GM19463 (cell line): ENCODE data around the gene WDR59.

ENCODE experiments used
- ATAC-seq: cut with Tn5 transposase; IDR thresholded peaks from one replicate; pipeline ENCODE4 v1.9.1; 2021; ENCODE audit warnings: mild to moderate bottlenecking, moderate library complexity; ENCODE audit not compliant: unreplicated experiment

The WDR59 gene

GRCh38 chr16:74984194-74984528 lies 762 bp downstream of the WDR59 start:
- ATAC-seq: no peak

- no peak for ATAC-seq
These were observed 2.7 kb downstream of the WDR59 start for GRCh38 chr16:74982256-74982655.

GRCh38 chr16:74975591-74975990 lies 9.3 kb downstream of the WDR59 start:
- no peak for ATAC-seq

- ATAC-seq: no peak
These were observed 11.6 kb downstream of the WDR59 start for GRCh38 chr16:74973304-74973703.

- no peak for ATAC-seq
These were observed 30.2 kb downstream of the WDR59 start for GRCh38 chr16:74954763-74955162.

- no peak for ATAC-seq
These were observed 33.2 kb downstream of the WDR59 start for GRCh38 chr16:74951681-74952080.

GRCh38 chr16:74951206-74951605 lies 33.7 kb downstream of the WDR59 start:
- ATAC-seq: no peak

- ATAC-seq: no peak
These were observed 34.4 kb downstream of the WDR59 start for GRCh38 chr16:74950511-74950910.

- no peak for ATAC-seq
These were observed 35.6 kb downstream of the WDR59 start for GRCh38 chr16:74949309-74949708.

- ATAC-seq: no peak
These were observed 40.5 kb downstream of the WDR59 start for GRCh38 chr16:74944466-74944865.

- no peak for ATAC-seq
These were observed 41.7 kb downstream of the WDR59 start for GRCh38 chr16:74942977-74943918.

- no peak for ATAC-seq
These were observed 42.4 kb downstream of the WDR59 start for GRCh38 chr16:74942566-74942965.

- no peak for ATAC-seq
These were observed 45.2 kb downstream of the WDR59 start for GRCh38 chr16:74939688-74940087.

GRCh38 chr16:74936902-74937560 lies 47.9 kb downstream of the WDR59 start:
- ATAC-seq: peak; percentile 91

GRCh38 chr16:74931445-74931844 lies 53.5 kb downstream of the WDR59 start:
- no peak for ATAC-seq

GRCh38 chr16:74929636-74930035 lies 55.3 kb downstream of the WDR59 start:
- no peak for ATAC-seq

- no peak for ATAC-seq
These were observed 58.1 kb downstream of the WDR59 start for GRCh38 chr16:74926805-74927204.

GRCh38 chr16:74923766-74924460 lies 61.0 kb downstream of the WDR59 start:
- ATAC-seq: no peak

GRCh38 chr16:74922150-74923138 lies 62.5 kb downstream of the WDR59 start:
- ATAC-seq: no peak

- ATAC-seq: no peak
These were observed 63.9 kb downstream of the WDR59 start for GRCh38 chr16:74921051-74921450.
